A549 (cell line): ENCODE data around the gene MPND.

Source experiments
- CBX8 ChIP-seq: fragments of 200-600 bp; sonication (generic); IDR thresholded peaks from 2 replicates; pipeline ENCODE4 v1.6.1; 2016
- CTCF ChIP-seq: fragments of >200 bp; sonication (Bioruptor Twin); formaldehyde crosslinking; IDR thresholded peaks from 3 replicates; pipeline ENCODE4 v1.5.1; 2016
- EP300 ChIP-seq, 2 experiments: fragments of >200 bp; sonication (Bioruptor Twin); formaldehyde crosslinking; IDR thresholded peaks; 2 replicates in 1 of 2; 3 replicates in 1 of 2; pipeline ENCODE4 v1.6.1; 2016 to 2017
- POLR2A ChIP-seq: IDR thresholded peaks from 2 replicates; pipeline ENCODE4 v1.6.1; 2012; ENCODE audit warnings: mild to moderate bottlenecking, low read length
- SMC3 ChIP-seq: fragments of >200 bp; sonication (Bioruptor Twin); formaldehyde crosslinking; IDR thresholded peaks from 3 replicates; pipeline ENCODE4 v1.6.1; 2018; ENCODE audit warnings: inconsistent platforms

GRCh38 chr19:4358709-4359626, 15.6 kb downstream of the MPND start:
- TF ChIP-seq CTCF (no peak), SMC3 (no peak), CBX8 (no peak), POLR2A (no peak), EP300 (IDR thresholded peaks at IDR 0.05) (no peak)
